Renal cortex interstitium (tissue), 11 donors: ENCODE results near the gene METAP1. TPM values are rescaled to one million over a fixed set of nuclear protein-coding genes. Genes with fewer than 3 reads are reported as not detected.
"Not testable (repeated sequence)": the region's sequence is repeated elsewhere in the genome, so short reads cannot be mapped to it uniquely, and the experiment has no call there.

ENCODE experiments used
- DNase-seq, 11 donors: peaks; one replicate each; pipeline ENCODE4 v3.0.0-alpha.2; 2013; ENCODE audit warnings: low read depth in 9 of 11, low spot score in 4 of 11; ENCODE audit errors: extremely low read depth in 1 of 11
- polyA plus RNA-seq, 3 donors: library from polyadenylated mRNA; unstranded; fragments of 120-200 nt; gene quantifications; one replicate each; pipeline ENCODE4 v1.2.1, GENCODE V29; 2013; ENCODE audit not compliant: insufficient read length in 3 of 3

METAP1 gene
- polyA plus RNA-seq, 3 donors, result 62.3 to 84.1 (median 70.4) TPM

DNA sequence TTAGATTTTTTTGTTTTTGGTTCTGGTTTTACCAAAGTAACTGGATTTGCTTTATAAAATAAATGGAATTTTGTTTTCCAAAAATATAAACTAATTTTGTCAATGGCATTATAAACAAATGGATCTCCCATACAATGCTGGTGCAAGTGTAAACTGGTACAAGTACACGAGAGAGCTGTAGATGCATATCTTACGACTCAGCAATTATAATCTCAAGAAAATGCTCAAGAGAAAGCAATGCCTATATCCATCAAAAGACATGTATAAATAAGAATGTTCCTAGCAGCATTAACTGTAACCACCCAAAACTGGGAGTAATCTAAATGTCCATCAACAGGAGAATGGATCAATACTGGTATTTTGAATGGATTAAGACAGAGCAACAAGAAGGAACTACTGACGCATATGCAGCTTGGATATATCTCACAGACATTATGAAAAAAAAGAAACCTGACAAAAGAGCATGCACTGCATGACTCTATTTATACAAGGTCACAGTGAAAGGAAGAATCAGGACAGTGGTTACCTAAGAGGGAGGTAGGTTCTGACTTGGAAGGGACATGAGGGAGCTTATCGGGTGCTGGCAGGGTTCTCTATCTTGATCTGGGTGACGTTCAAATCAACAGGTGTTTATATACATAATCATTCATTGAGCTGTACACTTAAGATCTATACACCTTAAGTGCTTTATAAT is 83.6 kb downstream of the METAP1 start:
- DNase-seq, result no peak

DNA sequence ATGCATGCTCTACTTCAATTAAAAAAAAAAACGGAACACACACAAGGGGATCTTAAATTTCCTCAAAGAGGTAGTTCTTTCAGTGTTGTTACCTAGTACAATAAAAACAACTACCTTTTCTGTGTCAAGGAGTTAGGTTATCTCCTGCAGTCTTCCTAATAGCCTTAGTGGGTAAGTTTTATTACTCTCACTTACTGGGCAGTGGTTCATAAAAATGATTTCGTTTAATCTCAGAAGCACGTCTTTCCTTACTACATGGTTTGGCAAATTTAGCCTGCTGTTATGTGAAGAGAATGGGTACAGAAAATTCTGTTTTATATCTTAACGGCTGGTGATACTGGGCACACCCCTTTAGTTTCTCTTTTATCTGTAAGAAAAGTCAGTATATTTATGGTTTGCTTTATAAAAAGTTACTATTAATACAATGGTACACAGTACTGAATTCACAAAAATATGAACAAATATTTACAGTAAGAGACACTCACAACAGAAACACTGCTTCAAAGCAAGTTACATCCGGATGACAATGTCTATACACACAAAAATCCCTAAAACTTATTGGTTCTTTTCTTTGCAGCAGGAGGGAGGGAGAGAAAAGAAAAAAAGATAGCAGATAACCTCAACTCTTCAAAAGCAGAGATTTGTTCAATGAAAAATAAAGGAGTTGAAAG is 84.2 kb downstream of the METAP1 start:
- DNase-seq, result no peak

DNA sequence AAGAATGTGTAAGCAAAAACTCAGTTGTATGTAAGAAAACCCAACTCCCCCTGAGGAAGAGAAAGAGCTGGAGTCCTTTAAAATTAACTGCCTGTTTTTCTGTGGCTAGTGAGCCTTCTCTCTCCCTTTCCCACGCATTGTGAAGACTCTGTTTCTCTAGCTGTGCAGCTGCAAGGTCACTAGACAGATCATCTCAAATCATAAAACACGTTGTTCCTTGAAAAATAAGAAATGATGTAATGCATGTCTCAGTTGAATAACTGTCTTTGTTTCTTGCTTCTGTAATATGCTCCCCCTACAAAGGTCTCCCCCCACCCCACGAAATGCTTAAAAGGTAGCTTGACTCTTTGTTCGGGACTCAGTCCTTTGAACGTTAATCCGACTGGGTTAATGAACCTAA is 85.3 kb downstream of the METAP1 start:
- not testable (repeated sequence) for DNase-seq

DNA sequence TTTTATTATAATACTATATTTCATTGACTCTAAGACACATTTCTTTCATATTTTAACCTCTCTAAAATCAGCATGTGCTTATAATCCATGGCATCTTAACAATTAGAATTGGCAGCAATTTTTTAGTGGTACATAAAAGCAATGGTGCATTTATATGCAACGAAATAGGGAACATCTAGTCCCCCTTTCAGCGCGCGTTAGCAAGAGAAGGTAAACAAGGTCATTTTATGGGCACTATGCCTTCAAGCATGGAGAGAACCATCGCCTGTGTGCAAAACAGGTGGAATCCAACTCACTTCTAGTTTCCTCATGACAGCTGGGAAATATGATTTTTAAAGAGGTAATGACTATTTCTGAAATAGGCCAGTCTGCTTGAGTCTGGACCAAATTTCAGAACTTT is 86.7 kb downstream of the METAP1 start:
- DNase-seq, result no peak

DNA sequence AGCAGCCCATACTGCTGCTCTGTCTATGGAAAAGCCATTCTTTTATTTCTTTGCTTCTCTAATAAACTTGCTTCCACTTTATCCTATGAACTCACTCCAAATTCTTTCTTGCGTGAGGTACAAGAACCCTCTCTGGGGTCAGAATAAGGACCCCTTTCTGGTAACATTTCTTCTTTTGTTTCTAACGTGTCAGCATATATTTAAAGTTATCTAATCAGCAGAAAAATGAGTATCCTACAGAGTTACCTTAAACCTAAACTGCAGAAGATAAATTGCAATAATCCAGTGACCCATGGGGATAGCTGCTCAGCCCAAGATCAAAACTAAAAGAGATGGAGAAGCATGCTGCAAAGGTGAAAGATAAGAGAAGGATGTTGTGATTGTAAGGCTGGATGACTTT is 89.1 kb downstream of the METAP1 start:
- DNase-seq, result no peak

DNA sequence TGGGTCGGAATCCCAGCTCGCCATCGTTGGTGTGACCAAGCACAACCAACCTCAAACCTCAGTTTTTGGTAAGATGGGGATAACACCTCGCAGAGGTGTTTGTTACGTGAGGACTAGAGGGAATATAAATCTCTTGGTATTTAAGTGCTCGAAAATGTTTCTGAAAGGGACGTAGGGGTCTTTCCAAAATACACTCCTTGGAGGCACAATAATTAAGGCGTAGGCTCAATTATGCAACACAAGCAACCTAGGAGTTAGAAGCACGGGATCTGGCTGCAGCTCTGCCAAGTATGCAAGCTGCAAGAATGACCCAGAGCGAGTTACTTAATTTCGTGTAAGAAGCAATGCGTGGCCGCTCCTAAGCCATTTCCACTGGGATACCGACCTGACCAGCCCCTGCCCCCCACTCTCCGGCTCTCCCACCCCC is 92.5 kb downstream of the METAP1 start:
- peak in 9 of 11 donors; percentile 22 to 58 (median 51) for DNase-seq

DNA sequence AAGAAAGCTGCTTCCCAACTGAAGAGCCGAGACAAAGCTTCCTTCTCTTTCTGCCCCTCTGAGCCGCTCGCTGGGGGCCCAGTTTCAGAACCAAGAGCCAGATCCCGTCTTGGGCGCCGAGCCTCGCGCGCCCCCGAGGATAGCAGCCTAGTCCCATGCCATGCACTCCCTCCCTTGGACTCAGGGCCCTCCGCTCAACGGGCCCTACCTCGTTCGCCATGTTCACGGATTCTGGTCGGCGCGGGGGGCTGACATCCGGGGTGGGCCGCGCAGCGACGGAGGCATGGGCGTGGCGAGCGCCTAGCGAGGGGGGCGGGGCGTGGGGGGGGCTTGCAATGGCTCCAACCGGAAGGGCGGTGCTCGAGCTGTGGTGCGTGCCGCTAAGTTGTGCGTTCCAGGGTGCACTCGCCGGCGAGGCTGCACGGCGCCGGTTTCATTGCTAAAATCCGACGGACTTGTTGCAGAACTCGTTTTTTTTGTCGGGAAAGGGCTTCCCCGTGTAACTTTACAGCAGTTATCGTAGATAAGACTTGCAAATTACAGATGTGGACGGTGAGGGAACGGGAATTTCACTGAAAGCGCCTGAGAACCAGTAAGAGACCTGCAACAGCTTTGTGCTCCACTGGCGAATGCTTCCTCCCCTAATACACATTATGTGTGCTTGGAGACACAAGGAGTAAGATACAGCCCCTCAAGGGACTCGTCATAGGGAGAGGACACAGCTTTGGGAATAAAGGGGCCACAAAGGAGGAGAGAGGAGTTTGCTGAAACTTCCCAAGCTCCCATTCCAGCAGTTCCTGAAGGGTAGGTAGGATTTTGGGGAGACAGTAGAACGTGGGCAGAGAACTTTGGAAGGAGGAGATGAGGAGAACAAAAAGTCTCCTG is 93.2 kb downstream of the METAP1 start, which contains the start of gene ADH5:
TSS of gene ADH5 (minus strand) at position 308 of the 885 bp plus-strand sequence. CDS start at position 220, 88 bp downstream.
- DNase-seq, result peak; percentile 64 to 86 (median 80)

DNA sequence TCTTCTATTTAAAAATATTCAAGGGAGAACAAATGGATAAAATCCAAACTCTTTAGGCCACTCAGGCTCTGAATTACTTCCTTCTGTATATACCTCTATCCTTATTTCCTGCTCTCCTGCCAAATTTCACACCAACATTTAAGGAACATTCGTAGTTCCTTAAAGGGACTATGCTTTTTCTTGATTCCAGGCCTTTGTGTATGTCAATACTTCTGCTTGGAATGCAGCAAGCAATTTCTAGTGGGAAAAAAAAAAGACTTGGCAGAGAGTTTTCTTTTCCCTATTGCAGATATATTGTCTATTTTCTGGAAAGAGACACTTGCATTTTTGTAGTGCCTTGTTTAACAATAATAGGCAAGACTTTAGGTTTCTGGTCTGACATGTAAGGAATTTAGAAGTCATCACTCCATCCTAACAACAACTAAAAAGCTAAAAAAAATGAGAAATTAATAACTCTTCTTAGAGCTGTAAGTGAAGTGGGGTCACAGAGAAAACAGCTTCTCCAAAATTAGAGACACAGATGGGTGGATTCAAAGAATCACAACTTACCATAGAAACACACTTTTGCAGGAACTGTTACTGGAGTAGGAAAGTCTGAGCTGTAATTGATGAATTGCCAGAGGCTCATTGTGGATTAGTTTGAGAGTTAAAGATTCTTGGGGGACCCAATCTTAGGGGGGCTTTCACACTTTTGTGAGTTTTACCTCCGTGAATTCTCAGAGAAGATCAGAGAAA is 95.1 kb downstream of the METAP1 start:
- DNase-seq, result no peak

DNA sequence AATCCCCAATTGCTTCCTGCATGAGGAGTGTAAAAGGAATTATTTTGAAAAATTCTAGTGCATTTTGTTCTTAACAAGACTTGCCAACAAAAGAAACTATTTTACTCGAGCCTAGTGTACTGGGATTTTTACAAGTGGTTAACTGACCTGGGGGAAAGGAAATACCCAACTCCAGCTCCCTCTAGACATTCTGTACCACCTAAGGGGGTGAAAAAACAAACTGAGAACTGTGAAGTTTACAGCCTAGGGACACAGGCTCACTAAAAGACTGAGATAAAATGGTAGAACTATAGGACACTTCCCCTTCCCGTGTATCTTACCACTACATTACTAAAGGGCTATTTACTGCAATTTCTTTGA is 95.7 kb downstream of the METAP1 start:
- no peak for DNase-seq

DNA sequence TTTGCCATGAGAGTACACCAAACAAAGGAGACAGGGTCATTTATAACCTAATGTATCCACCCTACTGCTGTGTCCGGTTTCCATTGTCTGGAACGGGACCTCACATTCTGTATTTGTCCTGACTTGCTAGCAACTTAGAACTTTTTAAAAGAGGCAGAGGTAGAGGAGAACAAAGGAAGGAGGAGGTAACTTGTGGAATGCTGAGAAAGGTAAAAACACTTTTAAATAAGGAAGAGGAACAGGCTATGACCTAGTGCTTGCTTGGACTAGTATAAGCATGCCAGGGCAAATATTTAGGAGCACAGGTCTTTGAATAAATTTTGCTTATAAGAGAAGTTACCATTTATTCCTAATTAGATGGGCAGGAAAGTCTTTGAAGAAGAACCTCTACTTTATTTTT is 96.3 kb downstream of the METAP1 start:
- not testable (repeated sequence) for DNase-seq

DNA sequence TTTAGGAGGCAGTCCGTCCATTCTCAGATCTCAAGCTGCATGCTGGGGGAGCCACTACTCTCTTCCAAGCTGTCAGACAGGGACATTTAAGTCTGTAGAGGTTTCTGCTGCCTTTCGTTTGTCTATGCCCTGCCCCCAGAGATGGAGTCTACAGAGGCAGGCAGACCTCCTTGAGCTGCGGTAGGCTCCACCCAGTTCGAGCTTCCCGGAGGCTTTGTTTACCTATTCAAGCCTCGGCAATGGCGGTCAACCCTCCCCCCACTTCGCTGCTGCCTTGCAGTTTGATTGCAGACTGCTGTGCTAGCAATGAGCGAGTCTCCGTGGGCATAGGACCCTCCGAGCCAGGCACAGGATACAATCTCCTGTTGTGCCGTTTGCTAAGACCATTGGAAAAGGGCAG is 103.8 kb downstream of the METAP1 start:
- DNase-seq, result no peak

DNA sequence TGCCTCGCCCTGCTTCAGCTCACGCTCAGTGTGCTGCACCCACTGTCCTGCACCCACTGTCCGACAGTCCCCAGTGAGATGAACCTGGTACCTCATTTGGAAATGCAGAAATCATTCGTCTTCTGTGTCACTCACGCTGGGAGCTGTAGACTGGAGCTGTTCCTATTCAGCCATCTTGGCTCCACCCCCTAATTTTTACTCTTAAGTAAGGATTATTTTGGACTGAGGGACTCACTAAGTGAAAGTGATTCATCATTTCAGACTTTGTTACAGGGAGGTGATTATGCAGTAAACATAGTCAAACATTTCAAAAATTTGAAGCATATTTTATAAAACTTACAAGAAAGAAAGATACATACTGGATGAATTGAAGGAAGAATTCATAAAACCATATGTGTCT is 104.3 kb downstream of the METAP1 start:
- not testable (repeated sequence) for DNase-seq

DNA sequence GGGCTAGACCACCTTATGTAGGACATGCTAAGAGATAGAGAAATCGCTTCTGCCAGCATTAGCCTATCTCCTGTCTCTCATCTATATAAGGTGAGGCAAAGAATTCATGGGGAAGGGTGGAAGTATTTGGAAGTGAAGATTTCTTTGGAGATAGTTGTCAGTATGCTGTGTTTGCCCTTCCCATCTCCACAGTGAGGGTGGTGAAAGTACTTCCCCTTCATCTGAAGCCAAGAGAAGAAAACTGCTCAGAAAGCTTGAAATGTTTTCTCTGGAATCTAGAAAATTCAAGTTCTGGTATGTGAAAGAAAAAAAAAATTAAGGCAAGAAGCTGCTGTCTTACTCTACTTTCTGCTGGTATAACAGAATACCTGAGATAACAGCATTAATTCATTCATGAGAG is 105.4 kb downstream of the METAP1 start:
- DNase-seq, result no peak

DNA sequence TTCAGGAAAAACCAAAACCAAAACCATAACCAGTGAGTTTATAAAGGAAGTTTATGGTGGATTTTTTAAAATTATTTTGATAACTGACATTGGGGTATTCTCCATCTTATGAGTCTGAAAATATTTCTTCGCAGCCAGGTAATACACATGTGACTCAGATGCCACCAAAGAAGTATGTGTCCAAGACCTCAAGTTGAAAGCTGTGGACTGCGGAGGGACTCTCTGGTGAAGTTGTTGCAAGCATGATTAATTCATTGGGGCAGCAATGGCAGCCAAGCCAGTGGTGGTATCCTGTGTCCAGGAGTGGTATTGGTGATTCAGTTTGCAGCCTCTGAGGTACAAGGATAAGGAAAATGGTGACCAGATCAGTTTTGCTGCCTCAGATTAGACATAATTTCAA is 107.1 kb downstream of the METAP1 start:
- no peak for DNase-seq

DNA sequence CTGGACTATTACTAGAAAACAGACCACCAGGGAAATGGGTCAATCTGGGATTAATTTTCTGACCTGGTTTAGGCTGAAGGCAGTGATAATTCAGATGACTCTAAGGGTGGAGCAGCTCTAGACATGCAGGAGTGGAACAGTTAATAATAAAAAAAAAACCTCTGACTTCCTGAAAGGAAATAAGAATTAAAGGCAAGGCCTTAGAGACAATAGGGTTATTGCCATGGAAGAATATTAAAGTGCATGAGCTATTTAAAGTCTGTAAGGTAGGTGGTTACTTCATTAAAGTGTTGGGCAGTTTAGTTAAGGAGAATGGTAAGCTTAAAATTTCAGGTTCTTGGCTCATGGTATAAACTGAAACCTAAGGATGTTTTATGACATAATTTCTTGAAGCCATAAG is 107.6 kb downstream of the METAP1 start:
- DNase-seq, result no peak

DNA sequence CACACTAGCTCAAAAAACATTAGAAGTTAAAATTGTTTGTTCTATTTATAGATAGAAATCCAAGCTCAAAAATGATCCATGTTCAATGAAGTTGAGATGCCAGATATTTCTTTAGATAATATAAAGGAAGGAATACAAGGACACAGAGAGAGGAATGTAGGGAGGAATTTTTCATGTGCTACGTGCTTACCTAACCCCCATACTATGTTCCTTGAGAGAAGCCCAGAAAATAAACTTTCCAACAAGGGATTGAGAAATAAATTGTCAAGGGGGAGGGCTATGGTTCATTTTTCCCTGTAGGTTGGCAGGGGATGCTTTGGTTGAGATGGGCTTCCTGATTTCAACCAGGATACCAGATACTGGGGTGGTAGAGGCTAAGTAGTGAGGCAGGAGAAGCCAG is 108.6 kb downstream of the METAP1 start:
- DNase-seq, result no peak

DNA sequence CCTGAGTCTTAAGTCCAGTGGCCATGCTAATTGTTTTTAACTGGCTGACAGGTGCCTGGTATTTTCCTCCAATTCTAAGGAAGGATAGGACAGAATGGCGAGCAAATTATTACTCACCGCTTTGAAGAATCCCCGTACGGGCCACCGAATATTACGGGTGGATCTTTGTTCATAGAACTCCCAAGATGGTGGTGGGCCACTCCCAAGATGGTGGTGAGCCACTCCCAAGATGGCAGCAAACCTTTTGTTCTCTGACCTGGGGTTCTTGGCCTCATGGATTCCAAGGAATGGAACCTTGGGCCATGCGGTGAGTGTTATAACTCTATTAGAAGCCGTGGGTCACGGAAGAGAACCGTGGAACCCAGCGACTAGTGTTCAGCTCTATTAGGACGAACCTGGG is 113.8 kb downstream of the METAP1 start:
- DNase-seq, result not testable (repeated sequence)
